T-helper 1 cell treated with Interleukin-12 subunit alpha and Interleukin-12 subunit beta and Interleukin-4 antibody, amounts not matched to agents 30 ng/mL and 1 ng/mL, for 36 hours (primary cell): ENCODE measurements around the gene PACRG. TPM values are rescaled to one million over a fixed set of nuclear protein-coding genes. Genes with fewer than 3 reads are reported as not detected.

Experiments
- intact Hi-C: fragments of 100-400 bp; cut with micrococcal nuclease; formaldehyde crosslinking; loops from one replicate; pipeline ENCODE4 v1.15.1; 2024
- total RNA-seq: library from RNA; stranded (reverse); gene quantifications from 2 replicates; pipeline ENCODE4 v1.2.3, GENCODE V29; 2022

Gene PACRG
- total RNA-seq, 1 donor from 2014 or later: not detected

DNA sequence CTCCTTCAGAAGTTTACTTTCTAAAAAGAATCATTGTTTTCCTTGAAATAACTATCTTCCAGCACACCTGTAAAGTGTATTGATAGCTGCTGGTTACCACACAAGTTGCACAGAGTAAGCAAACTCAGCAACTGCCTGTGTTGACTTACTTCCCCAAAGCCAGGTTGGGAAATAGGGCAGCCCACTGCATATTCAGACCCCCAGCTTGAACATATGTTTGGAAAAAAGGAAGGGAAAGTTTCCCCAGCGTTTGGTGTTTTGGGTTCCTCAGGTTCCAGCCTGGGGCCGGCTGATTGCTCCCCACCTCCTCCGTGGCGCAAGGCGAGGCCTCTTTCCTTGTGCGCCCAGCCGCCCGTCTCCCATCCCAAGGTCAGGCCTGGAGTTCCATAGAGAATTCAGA, 616.6 kb downstream of the PACRG start:
- intact Hi-C loops: no loop called here

DNA sequence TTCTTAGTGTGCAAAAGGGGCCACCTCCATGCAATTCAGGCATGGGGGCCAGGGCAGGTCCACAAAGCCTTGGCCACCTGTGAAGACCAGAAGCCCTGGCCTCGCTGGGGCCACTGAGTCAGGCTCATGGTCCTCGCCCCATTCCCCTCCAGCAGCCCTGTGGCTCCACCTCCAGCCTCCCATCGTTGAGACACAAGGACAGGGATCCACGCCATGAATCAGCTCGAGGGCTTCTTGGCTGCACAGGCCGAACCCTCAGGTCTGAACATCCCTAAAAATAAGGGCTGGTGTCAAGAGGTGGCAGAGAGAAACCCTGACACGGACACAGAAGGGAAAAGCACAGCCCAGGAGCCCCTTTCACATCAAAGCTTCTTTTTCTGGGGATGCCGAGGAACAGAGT, 618.2 kb downstream of the PACRG start:
- intact Hi-C loops: no loop called here

DNA sequence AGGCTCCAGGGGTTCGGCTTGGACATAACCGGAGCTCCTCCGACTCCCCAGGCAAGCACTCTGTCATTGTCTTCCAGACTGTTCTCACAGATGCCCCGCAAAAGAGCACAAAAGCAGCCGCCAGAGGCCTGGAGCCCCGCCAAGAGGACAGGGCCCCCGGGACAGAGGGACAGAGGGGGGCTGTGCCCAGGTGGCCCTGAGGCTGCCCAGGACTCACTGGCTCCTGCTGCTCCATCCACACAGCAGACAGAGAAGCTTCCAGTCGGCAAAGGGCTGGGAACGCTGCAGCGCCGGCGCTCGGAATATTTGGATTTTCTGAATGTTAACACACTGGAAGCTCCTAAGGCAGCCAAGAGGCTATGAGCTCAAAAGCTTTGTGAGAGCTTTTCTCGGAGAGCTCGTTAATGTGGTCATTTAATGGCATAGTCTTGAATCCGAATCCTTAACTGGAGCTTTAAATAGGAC, 618.8 kb downstream of the PACRG start:
- intact Hi-C loops: no loop called here

DNA sequence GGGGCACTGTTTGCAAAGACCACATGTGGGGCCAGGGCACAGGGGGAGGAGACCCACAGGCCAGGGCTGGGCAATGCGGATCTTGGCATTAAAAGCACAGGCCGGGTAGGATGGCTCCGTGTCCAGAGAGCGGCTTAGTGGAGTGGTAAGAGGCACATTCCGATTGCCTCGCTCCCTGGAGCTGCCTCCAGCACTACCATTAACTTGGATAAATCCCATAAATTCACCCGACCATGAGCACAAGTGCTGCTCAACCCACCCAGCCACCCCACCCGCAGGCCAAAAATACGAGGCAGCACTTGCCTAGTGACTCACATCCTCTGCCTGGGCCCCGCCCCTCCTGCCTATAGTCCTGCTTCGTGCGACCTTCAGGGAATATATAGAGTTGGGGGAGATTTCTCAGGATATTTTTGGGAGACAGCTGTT, 619.3 kb downstream of the PACRG start:
- intact Hi-C loops: no loop called here

DNA sequence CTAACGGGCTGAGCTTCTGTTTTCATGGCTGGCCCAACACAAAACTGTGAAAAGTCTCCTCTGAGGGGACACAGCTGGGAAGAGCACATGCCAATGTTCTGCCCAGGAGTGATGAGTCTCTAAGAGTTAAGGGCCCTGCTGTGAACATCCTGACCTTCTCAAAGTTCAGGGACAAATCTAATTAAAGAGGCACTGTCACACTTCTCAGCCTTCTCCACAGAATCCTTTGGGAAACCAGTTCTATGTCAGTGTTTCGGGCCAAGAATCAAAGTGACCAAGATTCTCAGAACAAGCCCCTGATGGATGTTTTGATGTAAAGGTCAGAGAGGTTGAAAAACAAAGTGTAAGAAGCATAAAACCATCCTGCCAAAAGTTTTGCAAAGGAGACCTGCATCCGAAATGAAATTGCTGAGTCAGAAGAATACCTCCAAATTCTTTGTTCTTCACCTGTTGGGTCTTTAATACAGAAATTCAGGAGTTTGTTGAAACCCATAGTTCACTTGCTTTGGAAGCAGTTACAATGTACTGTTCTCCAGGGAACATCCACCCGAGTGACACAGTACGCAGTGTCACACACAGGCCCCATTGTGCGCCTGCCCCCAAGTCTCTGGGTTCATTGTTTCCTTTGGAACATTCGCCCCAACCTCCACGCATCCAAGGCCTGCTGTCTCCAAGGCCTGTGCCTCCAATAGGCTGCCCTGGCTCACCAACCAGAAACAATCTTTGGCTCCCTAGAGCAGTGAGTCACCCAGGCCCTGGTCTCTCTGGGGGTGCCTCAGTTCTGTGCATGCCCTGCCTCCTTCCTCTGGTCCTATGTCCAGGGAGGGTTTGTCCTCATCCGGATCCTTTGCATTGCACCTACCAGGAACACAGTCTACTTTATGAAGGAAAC, 621.3 kb downstream of the PACRG start:
- intact Hi-C loops: no loop called here

DNA sequence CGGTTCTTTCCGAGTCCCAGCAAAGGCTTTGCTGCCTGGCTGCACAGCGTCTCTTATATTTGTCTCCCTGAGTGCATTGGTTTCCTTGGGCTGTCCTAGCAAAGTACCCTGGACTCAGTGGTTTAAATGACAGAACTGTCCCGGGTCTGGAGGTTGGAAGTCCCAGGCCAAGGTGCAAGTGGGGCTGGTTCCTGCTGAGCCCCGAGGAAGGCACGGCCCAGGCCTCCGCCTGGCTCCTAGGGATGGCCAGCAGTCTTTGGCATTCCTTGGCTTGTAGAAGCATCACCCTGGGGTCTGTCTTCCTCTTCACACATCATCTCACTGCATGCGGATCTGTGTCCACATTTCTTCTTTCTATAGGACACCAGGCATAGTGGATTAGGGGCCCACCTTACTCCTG, 621.9 kb downstream of the PACRG start:
- intact Hi-C loops: no loop called here

DNA sequence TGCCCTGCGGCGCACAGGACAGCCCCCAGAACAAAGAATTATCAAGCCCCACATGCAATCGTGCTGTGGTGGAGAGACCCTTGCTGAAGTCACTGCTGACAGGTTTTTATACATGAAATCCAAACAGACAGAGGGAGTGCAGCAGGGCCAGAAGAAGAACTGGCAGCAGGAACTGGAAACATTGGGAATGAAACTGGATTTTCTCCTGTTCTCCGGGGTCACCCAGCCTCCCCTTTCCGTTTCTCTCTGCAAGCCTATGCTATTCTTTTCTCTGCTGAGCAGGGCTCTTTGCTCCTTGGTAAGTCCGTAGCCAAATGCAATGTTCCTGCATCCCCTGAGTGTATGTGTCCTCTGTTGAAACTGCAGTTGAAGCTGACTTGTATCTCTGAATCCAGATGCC, 623.2 kb downstream of the PACRG start:
- intact Hi-C loops: no loop called here

DNA sequence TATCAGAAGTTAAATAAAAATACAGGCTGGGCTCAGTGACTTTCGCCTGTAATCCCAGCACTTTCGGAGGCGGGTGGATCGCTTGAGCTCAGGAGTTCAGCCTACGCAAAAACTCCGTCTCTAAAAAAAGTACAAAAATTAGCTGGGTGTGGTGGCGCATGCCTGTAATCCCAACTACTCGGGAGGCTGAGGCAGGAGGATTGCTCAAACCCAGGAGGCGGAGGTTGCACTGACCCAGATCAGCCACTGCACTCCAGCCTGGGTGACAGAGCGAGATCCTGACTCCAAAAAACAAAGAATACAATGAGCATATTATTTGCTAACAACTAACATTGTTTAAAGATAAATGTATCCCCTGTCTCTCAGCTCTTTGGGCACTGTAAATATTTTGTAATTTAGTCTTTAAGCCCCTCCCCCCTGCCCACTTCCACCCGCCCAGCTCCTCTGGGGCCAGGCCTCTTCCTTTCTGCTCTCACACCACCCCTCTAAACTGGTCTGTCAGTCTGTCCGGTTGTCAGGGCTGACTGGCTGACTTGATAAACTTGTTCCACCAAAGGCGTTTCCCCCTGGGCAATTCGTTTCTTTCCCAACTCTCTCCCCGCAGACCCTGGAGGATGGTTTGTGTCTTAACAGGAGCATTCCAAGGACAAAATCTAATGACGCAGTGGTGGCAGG, 624.4 kb downstream of the PACRG start:
- intact Hi-C loops: no loop called here

DNA sequence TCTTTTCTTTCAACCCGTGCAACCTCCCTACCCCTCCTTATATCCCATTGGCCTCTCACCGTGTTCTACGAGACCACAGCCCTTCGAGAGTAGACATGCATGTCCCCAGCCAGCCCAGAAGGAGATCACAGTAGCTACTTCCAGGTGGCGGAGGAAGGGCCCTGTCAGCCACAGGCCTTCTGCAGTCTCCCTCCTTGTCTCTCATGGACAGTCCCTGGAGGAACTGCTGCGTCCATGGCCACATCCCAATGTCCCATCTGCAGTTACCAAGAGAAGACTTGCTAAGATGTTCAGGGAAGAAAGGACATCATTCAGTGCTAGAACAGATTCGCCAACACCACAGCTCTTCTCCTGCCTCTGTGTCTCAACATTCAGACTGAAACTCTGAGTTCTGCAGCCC, 625.2 kb downstream of the PACRG start:
- intact Hi-C loops: no loop called here

DNA sequence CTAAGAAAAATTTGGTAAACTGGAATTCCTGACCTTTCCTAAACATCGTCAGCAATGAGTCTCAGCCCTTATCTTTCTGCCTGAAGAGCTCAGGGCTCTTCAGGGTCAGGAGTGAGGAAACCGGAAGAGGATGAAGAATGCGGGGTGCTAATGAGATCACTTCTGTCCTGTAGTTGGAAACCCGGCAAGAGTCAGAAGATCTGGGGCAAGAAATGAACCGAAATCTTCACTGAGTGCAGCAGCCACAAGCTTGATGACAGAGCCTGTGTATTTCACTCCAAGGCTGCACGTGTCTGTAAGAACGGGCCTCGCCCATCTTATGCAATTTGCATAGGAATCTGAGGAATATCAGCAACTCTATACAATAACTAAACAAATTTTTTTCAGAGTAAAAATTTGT, 626.3 kb downstream of the PACRG start:
- intact Hi-C loops: no loop called here

DNA sequence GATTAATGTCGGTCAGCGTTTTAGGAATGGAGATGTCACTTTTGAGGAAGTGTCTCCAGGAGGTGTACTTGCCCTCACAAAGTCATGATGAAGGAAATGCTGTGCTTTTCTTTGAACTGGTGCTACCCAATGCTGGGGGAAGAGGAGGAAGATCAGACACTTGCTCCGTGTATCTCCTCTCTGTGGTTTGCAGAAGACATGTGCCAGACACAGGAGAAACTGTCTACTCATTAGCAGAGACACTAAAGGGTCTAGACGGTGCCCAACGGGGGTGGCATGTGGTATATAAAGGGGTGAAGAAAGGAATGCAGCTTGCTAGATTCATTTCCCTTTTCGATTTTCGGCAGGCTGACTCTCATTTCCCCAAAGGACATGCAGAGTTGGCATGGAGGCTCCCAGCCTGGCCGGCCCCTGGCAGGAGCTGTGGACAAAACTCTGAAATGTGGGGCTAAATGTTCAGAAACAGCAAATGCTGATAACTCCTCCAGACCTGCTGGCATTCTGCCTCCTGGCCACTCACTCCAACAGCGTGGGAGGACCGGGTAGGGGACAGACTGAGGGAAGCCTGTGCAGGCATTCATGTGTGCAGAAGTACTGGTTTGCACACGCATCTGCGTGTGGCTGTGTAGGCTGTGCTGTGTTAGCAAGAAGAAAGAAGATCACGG, 627.1 kb downstream of the PACRG start:
- intact Hi-C loops: no loop called here

DNA sequence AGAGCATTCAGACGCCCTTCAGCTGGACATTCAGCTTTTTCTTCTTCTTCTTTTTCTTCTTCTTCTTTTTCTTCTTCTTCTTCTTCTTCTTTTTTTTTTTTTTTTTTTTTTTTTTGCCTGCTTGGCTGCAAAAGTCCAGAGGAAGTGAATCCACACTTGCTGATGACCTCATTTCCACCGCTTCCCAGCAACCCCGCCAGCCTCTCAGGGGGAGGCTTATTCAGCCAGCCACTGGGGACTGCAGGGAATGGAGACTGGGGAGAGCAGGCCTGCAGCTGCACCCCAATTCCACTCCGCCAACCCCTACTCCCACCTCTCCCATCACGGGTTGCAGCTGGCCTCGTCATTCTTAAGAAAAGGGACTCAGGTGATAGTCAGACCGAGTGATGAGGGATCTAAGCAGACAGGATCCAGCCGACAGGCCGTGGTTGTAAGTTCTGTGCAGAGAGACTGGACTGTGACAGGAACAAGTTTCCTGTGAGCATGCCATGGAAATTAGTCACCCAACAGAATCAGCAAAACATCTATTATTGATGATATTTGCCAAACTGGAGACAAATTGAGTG, 627.7 kb downstream of the PACRG start:
- intact Hi-C loops: no loop called here

DNA sequence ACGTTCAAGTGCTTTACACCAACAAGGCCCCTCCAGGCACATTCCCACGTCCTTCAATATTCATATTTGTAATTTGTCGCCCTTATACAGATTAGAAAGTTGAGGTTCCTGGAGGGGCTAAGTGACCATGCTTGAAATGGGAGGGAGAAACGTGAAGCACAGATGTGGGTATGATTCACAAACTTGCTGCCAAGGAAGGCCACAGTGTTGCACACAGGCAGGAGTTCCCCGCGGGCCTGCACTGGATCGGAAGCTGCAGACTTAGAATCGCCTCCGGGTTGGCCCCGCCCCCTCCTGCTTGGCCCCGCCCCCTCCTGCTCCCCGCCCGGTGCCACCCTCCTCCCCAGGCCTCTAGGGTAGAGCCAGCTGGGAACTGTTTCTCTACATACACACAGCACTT, 628.5 kb downstream of the PACRG start:
- intact Hi-C loops: no loop called here

DNA sequence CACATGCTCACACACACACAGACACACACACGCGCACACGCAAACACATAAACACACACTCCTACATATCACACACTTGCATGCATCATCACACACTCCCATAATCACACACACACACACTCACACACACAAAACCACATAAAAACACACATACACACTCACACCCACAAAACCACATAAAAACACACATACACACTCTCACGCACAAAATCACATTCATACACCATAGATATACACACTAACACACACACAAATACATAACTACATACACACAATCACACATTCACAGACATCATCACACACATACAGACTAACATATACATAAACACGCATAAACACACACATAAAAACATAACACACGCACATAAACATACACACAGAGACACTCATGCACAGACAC, 629.0 kb downstream of the PACRG start:
- intact Hi-C loops: no loop called here

DNA sequence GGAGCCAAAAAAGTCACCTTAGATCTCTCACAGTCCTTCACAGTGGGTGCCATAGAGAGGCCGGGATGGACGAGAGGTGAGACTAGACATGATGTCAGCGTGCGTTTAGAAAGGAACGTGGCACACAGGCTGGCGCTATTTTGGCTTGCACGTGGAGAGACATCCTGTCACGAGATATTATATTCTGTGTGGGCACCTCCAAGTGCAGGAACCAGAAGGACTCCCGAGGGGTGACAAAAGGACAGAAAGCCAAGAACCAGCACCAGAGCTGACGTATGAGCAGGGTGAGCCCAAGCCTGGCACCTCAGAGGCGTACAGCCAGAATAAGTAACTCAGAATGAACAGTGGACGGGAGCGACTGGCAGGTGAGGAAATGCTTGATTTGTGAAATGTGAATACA, 636.9 kb downstream of the PACRG start:
- intact Hi-C loops: no loop called here

Other genes with a start within 250 kb of the PACRG start
- not detected in 2 replicates for gene PRKN, start 208 bp upstream of the PACRG start, total RNA-seq